Germinal center (tissue), 1 donor: ENCODE measurements around the gene FARS2.
A peak's percentile ranks its signal among the peaks of the same experiment; 100 is the strongest.

ENCODE experiments used
- DNase-seq: peaks from one replicate; pipeline ENCODE4 v3.0.0; 2012; ENCODE audit warnings: mixed read lengths, low spot score

The FARS2 gene

GRCh38 chr6:5584078-5584482 is 322.8 kb downstream of the FARS2 start:
- no peak for DNase-seq

- DNase-seq = no peak
These were observed 326.3 kb downstream of the FARS2 start for GRCh38 chr6:5587648-5588047.

GRCh38 chr6:5589422-5590141 is 328.3 kb downstream of the FARS2 start:
- DNase-seq = no peak

GRCh38 chr6:5590187-5590586 is 328.9 kb downstream of the FARS2 start:
- DNase-seq = no peak

GRCh38 chr6:5592886-5593519 is 331.7 kb downstream of the FARS2 start:
- no peak for DNase-seq

- DNase-seq = no peak
These were observed 333.9 kb downstream of the FARS2 start for GRCh38 chr6:5595184-5595583.

GRCh38 chr6:5597413-5597812 is 336.1 kb downstream of the FARS2 start:
- DNase-seq = no peak

GRCh38 chr6:5598123-5598522 is 336.8 kb downstream of the FARS2 start:
- no peak for DNase-seq

GRCh38 chr6:5599127-5599526 is 337.8 kb downstream of the FARS2 start:
- DNase-seq = no peak

- no peak for DNase-seq
These were observed 344.6 kb downstream of the FARS2 start for GRCh38 chr6:5605937-5606336.

- DNase-seq = no peak
These were observed 345.2 kb downstream of the FARS2 start for GRCh38 chr6:5606546-5606945.

- DNase-seq = no peak
These were observed 349.3 kb downstream of the FARS2 start for GRCh38 chr6:5610640-5611039.

- DNase-seq = no peak
These were observed 355.9 kb downstream of the FARS2 start for GRCh38 chr6:5617179-5617578.

- no peak for DNase-seq
These were observed 357.9 kb downstream of the FARS2 start for GRCh38 chr6:5619249-5619648.

GRCh38 chr6:5622276-5623005 is 361.1 kb downstream of the FARS2 start:
- DNase-seq = no peak

GRCh38 chr6:5623769-5624168 is 362.5 kb downstream of the FARS2 start:
- DNase-seq = no peak

GRCh38 chr6:5624256-5624655 is 362.9 kb downstream of the FARS2 start:
- DNase-seq = no peak

GRCh38 chr6:5626727-5627426 is 365.6 kb downstream of the FARS2 start:
- DNase-seq = peak; percentile 26

- DNase-seq = peak; percentile 61
These were observed 369.3 kb downstream of the FARS2 start for GRCh38 chr6:5630636-5631035.

GRCh38 chr6:5632348-5632935 is 371.1 kb downstream of the FARS2 start:
- no peak for DNase-seq

- DNase-seq = no peak
These were observed 373.2 kb downstream of the FARS2 start for GRCh38 chr6:5634525-5634924.
